GM21367 (cell line): Measurements from ENCODE around the gene PSAPL1.
"Not testable (repeated sequence)": the region's sequence is repeated elsewhere in the genome, so short reads cannot be mapped to it uniquely, and the experiment has no call there.

ENCODE experiments used
- ATAC-seq: cut with Tn5 transposase; IDR thresholded peaks from one replicate; pipeline ENCODE4 v1.9.1; 2021; ENCODE audit not compliant: unreplicated experiment

Gene PSAPL1

DNA sequence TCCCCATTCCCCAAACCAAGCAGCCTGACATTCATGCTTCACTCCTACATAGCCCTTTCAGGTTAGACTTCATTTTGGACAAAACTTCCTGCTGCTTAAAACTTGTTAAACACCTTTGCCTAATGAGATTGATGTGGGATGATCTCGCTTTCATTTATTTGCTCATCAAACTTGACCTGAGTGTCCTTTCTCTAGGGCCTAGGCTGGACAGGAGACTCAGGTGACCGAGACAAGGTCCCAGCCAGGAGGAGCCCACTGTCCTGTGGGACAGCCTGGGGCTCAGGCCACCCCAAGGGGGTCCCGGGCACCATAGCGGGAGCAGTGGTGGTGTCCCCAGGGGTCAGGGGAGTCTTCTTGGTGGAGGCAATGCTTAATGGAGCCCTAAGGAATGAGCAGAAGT, 23.7 kb upstream of the PSAPL1 start:
- ATAC-seq: no peak

DNA sequence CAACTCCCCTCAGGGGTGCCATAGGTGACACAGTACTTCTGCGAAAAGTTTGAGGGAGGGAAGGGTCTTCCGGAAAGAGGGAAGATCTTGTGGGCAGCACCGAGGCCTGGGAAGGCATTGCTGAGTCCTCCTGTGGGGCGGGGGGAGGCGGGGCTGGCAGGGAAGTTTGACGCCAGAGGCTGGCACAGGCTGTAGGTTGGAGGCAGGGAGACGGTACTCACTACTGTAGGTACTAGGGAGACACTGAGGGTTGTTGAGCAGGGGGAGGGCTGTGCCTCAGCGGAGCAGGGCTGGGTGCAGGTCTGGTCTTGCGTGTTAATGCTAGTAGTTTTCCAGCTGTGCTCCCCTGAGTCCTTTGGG, 23.3 kb upstream of the PSAPL1 start:
- ATAC-seq: no peak

DNA sequence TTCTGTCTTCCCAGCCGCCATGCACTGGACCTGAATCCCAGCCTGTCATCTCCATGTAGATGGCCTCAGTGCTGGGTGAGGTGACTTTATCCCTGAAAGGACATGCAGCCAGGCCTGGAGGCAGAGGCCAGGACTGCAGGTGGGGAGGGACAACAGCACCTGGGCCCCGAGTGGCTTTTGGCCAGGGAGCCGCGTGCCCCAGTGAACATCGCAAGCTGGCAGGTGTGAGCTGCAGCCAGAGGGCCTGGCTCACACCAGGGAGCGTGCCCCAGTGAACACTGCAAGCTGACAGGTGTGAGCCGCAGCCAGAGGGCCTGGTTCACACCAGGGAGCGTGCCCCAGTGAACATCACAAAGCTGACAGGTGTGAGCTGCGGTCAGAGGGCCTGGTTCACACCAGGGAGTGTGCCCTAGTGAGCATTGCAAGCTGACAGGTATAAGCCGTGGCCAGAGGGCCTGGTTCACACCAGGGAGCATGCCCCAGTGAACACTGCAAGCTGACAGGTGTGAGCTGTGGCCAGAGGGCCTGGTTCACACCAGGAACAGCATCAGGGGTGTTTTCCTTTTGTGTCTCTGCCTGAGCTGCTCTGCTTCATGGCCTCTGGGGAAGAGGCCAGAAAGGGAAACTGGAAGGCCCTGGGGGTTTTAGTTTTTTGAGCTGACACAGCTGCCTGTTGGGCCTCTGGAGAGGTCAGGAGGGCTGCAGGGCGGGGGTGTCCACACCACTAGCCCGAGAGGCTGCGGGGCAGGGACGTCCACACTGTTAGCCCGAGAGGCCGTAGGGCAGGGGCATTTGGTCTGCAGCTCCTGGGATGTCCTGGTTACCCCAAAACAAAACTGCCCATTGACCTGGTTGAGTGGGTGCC, 22.7 kb upstream of the PSAPL1 start:
- no peak for ATAC-seq

DNA sequence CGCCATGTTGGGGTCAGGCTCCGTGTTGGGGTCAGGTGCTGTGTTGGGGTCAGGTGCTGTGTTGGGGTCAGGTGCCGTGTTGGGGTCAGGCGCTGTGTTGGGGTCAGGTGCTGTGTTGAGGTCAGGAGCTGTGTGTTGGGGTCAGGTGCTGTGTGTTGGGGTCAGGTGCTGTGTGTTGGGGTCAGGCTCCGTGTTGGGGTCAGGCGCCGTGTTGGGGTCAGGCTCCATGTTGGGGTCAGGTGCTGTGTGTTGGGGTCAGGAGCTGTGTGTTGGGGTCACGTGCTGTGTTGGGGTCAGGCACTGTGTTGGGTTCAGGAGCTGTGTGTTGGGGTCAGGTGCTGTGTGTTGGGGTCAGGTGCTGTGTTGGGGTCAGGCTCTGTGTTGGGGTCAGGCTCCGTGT, 18.1 kb upstream of the PSAPL1 start:
- ATAC-seq: not testable (repeated sequence)

DNA sequence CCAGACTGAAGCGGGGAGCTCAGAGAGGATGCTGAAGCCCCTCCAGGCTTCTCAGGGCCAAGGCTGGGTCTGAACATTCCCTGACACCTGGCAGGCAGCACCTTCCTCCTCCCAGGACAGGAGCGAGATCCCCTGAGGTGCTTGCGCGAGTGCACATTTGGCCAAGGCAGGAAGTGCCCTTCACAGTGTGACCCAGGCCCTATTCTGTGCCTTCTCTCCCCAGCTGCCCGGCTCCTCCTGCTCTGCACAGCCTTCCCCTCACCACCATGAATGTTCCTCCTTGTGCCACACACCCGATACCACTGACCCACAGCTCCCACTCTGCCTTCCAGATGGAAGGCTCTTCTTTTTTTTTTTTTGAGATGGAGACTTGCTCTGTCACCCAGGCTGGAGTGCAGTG, 17.1 kb upstream of the PSAPL1 start:
- ATAC-seq: no peak

DNA sequence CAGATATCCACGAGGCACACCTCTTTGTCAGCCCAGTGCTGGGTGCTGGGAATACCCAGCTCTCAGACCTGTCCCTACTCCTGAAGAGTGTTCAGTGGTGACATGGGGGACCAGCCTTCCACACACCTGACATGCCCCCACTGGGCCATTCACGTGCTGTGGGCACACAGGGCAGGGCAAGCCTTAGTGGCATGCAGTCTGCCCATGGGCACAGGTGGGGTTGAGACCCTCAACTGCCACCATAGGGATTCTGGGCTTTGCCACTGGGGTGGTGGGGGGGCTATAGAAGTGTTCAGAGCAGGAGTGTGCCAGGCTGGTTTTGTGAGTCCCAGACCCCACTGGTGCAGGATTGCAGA, 16.7 kb upstream of the PSAPL1 start:
- no peak for ATAC-seq

DNA sequence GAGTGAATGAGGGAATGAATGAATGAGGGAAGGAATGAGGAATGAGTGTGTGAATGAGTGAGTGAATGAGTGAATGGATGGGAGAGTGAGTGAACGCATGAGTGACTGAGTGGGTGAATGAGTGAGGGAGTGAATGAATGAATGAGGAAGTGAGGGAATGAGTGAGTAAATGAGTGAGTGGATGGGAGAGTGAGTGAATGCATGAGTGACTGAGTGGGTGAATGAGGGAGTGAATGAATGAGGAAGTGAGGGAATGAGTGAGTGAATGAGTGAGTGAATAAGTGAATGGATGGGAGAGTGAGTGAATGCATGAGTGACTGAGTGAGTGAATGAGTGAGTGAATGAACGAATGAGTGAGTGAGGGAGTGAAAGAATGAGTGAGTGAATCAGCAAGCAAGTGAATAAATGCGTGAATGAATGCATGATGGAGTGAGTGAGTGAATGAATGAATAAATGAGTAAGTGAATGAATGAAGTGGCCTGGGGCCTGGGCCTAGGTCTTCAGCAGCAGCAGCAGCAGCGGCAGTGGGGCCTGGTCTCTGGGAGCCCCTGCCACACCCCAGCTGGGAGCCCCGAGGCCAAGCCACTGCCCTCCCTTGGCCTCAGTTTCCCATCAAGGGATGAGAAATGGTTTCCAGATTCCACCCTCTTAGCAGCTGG, 16.2 kb upstream of the PSAPL1 start:
- ATAC-seq: no peak

DNA sequence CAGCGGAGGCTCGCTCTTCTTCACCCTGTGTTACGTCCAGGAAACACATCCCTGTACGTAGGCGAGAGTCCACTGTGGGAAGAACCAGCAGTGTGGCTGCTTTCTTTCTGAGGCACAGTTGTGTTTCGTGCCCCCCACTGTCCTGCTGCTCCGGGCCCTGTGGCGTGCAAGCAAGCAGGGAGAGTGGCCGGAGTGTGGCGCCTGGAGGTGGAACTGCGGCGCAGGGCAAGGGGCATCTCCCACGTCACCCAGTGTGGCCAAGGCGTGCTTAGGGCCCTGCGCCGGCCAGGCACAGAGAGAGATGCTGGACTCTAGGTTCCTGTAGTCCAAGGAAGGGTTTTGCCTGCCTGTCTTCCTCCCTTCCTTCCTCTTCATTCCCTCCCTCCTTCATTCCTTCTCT, 13.3 kb upstream of the PSAPL1 start:
- no peak for ATAC-seq

DNA sequence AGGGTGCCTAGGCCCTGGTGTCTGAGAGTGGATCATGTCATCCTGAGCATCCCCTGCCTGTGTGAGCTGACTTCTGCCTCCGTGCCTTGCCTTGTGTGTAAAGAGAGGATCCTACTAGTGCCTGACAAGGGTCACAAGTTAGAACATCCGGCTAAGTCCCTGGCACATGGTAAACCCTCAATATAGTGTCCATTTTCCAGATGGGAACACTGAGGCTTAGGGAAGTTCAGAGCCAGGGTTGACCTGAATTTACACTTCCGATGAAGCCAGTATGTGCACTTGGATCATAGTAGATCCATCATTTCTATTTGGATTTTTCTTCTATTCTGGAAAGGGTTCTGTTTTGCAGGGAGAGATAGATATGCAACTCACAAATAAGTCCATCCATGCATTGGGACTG, 12.5 kb upstream of the PSAPL1 start:
- ATAC-seq: no peak

DNA sequence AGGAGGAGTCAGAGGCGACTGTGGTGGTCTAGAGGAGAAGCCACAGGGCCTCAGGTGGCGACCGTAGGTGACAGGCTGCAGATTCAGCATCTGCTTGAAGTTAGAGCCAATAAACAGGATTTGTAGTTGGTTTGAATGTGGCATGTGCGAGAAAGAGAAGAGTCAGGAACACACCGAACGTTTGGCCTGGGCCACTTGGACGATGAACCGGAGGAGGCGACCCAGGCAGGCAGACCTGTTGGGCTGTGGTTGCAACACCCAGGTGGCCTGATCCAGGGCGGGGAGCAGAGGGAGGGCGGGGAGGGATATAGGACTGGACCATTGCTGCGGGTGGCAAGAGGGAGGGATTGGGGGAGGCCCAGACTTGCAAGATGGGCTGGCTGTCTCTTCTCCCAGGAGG, 10.0 kb upstream of the PSAPL1 start:
- no peak for ATAC-seq

DNA sequence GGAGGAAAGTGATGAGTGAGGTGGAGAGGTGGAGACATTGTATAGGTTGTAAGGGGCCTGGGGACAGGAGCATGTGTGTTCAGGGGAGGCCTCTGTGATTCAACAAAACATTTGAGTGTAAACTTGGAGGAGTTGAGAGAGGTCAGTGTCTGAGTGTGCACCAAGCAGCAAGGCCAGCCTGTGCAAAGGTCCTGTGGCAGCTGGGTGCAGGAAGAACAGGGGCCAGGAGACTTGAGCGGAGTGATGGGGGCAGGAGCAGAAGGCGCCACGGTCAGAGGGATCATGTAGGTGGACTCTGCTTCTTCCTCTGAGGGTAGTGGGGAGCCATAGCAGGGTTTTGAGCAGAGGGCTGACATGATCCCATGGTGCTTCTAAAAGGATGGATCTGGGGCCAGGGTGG, 9.6 kb upstream of the PSAPL1 start:
- no peak for ATAC-seq

DNA sequence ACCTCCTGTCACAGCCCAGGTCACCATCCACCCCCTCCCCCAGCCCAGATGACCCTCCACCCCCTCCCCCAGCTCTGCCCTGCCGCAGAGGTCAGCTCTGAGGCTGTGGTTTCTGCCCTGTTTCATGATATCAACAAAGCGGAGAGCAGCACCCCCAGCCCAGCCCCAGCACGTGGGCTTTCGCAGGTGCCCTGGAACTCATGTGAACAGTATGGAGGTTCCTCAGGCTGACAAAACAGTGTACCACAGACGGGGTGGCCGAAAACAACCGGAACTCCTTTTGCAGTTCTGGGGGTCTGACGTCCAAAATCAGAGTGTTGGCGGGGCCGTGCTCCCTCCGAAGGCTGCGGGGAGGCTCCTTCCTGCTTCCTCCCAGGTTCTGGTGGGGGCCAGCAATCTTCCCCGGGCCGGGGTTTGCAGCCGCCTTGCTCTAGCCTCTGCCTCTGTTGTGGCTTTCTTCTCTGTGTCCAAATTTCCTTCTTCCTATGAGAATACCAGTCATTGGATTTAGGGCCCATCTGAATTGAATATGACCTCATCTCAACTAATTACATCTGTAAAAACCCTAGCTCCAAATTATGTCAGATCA, 7.9 kb upstream of the PSAPL1 start:
- no peak for ATAC-seq

DNA sequence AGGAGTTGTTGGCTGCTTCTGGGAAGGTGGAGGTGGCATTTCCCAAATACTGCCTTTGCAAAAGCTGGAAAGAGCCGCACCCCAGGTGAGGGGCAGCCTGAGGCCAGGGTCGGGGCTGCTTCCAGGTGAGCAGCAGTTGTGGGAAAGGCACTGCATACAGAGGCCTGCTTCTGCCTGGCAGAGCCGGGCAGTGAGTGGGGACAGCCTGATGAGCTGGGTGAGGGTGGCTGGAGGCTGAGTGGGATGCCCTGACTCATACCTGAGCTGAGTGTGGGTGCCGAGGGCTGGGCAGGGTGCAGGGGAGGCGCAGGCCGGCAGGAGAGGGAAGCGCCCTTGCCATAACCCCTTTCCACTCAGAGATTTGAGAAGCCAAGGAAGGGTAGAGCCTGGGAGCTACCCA, 6.5 kb upstream of the PSAPL1 start:
- ATAC-seq: no peak

DNA sequence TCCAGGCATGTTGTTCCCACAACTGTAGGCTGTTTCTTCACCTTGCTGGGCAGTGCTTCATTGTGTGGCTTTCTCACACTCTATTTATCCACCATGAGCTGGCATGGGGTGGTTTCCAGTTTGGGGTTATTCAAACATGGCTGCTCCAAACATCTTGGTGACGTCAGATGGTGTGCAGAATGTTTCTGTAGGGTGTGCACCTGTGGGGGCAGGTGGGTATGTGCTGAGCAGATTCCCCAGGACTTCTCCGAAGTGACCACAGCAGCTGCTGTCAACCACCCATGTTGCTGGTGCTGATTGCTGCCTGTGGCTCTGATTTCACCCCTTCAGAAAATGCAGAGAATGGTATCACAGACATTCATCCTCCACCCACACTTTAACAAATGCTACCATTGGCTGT, 5.0 kb upstream of the PSAPL1 start:
- ATAC-seq: no peak

DNA sequence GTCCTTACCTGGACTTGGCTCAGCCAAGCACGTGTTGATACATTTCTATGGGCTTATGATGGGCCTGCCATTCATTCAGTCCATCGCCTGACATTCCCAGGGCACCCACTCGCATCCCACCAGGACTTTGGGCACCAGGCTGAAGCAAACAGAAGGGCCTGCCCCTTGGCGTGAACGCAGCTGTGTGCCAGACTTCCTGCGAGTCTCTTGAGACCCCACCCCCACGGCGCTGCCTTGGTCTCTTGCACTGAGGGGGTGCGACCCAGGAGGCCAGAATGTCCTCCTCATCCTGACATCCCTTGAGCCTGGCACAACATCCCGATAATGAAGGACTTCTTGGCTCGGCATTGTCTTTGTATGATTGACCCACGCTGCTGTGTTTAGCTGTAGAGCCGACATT, 1.5 kb upstream of the PSAPL1 start:
- no peak for ATAC-seq

DNA sequence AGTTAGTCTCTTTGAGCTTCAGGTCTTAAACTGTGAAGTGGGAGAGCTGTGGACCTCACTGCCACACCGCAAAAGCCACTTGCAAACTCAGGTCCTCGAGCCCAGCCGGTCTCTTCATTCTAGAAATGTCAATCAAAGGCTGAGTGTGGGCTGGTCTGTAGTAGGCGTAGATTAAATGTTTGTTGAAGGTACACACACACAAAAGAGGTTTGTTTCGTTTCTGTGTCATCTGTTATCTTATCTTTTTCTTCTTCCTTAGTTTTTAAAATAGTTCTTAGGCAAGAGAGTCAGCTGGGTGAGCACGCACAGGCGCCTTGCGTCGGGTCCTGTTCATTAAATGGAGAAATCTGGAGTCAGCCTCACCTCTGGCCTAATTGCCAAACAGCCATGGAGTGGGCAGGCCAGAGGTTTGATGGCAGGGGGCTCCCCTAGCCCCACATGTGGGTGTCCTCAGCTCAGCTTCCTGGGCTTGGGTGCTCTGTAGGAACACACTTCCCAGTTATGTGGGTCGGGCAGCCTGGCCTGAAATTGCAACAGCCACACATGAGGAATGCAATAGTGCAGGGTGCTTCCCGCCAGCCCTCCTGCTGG, 836 bp upstream of the PSAPL1 start:
- ATAC-seq: no peak

DNA sequence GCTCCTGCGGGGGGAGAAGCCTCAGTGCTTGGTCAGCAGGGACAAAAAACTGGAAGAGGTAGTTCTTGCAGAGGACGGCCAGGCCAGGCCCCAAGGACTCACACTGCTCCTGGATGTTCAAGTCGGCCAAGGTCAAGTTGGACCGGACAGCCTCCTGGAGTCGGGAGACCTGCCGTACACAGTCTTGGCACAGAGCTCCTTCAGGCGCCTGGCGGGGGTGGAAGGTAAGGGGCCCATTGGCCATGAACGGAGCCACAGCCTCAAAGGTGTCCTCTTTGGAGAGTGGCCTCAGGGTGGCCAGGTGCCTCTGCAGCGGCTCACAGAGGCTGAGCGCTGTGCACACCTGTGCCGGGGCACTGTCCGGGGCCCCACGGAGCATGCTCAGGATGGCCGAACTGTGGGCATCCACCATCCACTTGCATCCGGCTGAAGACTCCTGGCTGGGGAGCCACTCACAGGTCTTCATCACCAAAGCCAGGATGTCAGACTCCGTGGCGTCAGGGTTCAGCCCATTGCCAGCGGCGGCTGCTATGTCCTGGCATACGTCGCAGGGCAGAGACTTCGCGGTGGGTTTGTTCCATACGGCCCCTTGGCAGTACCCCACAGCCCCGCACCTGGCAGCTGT, 477 bp downstream of the PSAPL1 start:
- no peak for ATAC-seq

DNA sequence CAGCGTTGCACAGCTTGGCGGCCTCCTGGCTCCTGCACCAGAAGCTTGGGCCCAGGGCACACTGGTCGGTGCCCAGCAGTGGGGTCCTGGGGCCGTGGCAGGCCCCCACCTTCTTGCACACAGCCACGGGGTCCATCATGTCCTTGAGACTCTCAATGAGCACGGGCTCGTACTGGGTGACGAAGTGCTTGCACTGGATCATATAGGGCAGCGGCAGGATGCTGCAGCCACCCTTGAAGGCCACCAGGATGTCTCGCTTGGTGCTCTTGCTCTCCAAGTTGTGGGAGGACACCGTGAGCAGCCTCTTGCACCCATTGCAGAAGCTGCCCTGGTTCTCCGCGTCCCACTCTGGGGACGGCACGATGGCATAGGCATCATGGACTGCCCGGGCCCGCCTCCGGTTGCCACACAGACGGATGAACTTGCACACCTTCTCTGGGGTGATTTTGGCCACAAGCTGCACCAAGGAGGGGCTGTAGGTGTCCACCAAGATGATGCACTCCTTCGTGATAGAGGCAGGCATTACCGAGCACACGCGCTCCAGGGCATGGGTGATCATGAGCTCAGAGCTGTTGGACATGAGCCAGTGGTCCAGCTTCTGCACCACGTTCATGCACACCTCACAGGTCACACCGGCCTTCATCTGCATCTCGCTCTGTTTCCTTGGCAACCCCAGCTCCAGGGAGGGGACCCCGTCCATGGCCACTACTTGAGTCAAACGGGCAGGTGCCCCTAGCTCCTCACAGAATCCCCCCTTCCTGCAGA, 1.2 kb downstream of the PSAPL1 start:
- ATAC-seq: no peak

DNA sequence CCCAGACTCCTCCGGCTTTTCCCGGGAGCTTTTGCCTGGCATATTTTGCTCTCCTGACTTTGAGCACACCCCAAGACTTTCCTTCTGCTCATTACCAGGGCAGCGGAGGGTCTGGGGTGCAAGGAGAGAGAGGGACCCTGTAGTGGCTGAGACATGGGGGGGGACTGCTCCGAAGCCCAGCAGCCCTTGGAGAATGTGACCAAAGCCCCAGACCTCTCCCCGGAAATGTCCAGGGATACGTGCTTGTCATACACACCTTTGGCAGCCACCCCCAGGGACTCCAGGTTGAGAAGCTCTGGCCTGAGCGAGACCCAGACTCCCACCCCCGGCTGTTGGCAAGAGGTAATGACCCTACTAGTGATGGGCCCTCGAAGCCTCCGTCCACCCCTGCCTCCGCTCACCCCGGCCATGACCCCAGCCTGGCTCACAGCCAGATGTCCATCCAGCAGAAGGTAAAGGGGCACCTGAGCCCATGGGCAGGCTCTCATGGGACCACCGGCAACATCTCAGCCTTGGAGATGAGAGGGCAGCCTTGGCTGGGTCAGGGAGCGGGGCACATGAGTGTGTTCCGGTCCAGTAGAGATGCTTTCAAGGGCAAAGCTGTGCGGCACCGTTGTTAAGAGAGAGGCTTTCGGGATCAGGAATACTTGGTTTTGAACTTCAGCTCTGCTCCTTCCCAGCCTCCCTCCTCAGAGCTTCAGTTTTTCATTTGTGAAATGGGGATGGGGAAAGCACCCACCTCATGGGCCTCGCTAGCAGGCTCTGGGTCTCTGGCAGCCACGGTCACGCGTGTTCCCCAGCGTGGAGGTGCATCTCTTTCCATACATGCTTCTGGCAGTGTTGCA, 2.0 kb downstream of the PSAPL1 start:
- ATAC-seq: no peak
